Mammary epithelial cell (primary cell): ENCODE results near the gene SRPK3.

ENCODE experiments used
- EZH2 ChIP-seq: IDR thresholded peaks from 2 replicates; pipeline ENCODE4 v1.6.1; 2012; ENCODE audit warnings: low read length, inconsistent platforms, borderline replicate concordance
- TF ChIP-seq, protein P1 (sequence below), 2 donors: IDR thresholded peaks in 1 of 2; conservative IDR thresholded peaks in 1 of 2; 2 replicates each; pipeline ENCODE4 v1.5.1; 2011 to 2012; ENCODE audit warnings: inconsistent platforms in 2 of 2, low read length in 2 of 2, mild to moderate bottlenecking in 2 of 2, control low read depth in 1 of 2, low read depth in 1 of 2; ENCODE audit not compliant: insufficient read depth in 1 of 2; ENCODE audit errors: extremely low read depth in 1 of 2

DNA sequence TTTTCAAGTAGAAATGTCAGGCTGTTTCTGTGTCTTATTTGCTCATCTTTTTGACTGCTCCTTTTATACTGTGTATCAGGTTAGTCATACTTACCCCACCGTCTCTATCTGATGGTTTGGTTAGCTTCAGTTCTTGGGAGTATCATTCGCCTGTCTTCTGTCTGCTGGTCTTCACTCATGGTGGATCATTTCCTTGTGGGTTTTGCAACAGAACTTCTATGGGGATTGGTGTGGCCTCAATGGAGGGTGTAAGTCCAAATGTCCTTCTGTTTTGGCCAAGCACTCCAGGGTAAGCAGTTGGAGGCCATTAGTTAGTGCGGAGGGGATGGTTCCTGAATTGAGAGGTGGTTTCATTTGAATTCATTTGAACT, 49.0 kb upstream of the SRPK3 start:
- TF ChIP-seq, protein P1, sequence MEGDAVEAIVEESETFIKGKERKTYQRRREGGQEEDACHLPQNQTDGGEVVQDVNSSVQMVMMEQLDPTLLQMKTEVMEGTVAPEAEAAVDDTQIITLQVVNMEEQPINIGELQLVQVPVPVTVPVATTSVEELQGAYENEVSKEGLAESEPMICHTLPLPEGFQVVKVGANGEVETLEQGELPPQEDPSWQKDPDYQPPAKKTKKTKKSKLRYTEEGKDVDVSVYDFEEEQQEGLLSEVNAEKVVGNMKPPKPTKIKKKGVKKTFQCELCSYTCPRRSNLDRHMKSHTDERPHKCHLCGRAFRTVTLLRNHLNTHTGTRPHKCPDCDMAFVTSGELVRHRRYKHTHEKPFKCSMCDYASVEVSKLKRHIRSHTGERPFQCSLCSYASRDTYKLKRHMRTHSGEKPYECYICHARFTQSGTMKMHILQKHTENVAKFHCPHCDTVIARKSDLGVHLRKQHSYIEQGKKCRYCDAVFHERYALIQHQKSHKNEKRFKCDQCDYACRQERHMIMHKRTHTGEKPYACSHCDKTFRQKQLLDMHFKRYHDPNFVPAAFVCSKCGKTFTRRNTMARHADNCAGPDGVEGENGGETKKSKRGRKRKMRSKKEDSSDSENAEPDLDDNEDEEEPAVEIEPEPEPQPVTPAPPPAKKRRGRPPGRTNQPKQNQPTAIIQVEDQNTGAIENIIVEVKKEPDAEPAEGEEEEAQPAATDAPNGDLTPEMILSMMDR (conservative IDR thresholded peaks at IDR 0.05 in 1 of 2, IDR thresholded peaks at IDR 0.05 in 1 of 2; ENCODE audit: extremely low read depth in 1 of 2, insufficient read depth in 1 of 2, low read depth in 1 of 2, low read length in 2 of 2) = no peak
- no peak for TF ChIP-seq EZH2
